IMR-90 (cell line): ENCODE results near the gene RASSF4.

Source experiments
- BHLHE40 ChIP-seq: fragments of 150-350 bp; IDR thresholded peaks from 2 replicates; pipeline ENCODE4 v1.6.1; 2016; ENCODE audit warnings: mild to moderate bottlenecking, low read depth, low read length
- CEBPB ChIP-seq: IDR thresholded peaks from 2 replicates; pipeline ENCODE4 v1.6.1; 2012; ENCODE audit warnings: low read depth, low read length, improper control_type of control experiment
- ELK1 ChIP-seq: fragments of 150-350 bp; IDR thresholded peaks from 2 replicates; pipeline ENCODE4 v1.6.1; 2016; ENCODE audit warnings: low read depth, mild to moderate bottlenecking, low read length, moderate library complexity, borderline replicate concordance
- MXI1 ChIP-seq: IDR thresholded peaks from 2 replicates; pipeline ENCODE4 v1.6.1; 2012; ENCODE audit warnings: low read depth, mild to moderate bottlenecking, low read length, moderate library complexity, borderline replicate concordance
- NFE2L2 ChIP-seq: fragments of 150-350 bp; IDR thresholded peaks from 2 replicates; pipeline ENCODE4 v1.6.1; 2016; ENCODE audit warnings: low read depth, mild to moderate bottlenecking, low read length
- POLR2A ChIP-seq: IDR thresholded peaks from 2 replicates; pipeline ENCODE4 v1.6.1; 2012; ENCODE audit warnings: mild to moderate bottlenecking, low read depth, low read length
- SMC3 ChIP-seq: fragments of 150-350 bp; IDR thresholded peaks from 2 replicates; pipeline ENCODE4 v1.6.1; 2016; ENCODE audit warnings: low read depth, mild to moderate bottlenecking, antibody characterized with exemption, low read length, moderate library complexity
- TF ChIP-seq, protein P1 (sequence below): conservative IDR thresholded peaks from 2 replicates; pipeline ENCODE4 v1.5.1; 2012; ENCODE audit warnings: mild to moderate bottlenecking, low read depth, low read length, improper control_type of control experiment

GRCh38 chr10:44952779-44953231, 6.8 kb upstream of the RASSF4 start:
- TF ChIP-seq BHLHE40 (no peak), ELK1 (no peak), CEBPB (no peak), POLR2A (no peak), NFE2L2 (no peak), MXI1 (no peak), SMC3 (no peak)
- TF ChIP-seq, protein P1, sequence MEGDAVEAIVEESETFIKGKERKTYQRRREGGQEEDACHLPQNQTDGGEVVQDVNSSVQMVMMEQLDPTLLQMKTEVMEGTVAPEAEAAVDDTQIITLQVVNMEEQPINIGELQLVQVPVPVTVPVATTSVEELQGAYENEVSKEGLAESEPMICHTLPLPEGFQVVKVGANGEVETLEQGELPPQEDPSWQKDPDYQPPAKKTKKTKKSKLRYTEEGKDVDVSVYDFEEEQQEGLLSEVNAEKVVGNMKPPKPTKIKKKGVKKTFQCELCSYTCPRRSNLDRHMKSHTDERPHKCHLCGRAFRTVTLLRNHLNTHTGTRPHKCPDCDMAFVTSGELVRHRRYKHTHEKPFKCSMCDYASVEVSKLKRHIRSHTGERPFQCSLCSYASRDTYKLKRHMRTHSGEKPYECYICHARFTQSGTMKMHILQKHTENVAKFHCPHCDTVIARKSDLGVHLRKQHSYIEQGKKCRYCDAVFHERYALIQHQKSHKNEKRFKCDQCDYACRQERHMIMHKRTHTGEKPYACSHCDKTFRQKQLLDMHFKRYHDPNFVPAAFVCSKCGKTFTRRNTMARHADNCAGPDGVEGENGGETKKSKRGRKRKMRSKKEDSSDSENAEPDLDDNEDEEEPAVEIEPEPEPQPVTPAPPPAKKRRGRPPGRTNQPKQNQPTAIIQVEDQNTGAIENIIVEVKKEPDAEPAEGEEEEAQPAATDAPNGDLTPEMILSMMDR = no peak
